BLaER1 (cell line): Measurements from ENCODE around the gene SKAP1.

Source experiments
- H3K27ac ChIP-seq: shearing (Covaris generic); formaldehyde crosslinking; 2 replicates; pipeline ENCODE4 v1.8.1; 2022
- H3K27me3 ChIP-seq: shearing (Covaris generic); formaldehyde crosslinking; 2 replicates; pipeline ENCODE4 v1.8.1; 2022
- H3K36me3 ChIP-seq: shearing (Covaris generic); formaldehyde crosslinking; 2 replicates; pipeline ENCODE4 v1.8.1; 2022
- H3K4me1 ChIP-seq: shearing (Covaris generic); formaldehyde crosslinking; 2 replicates; pipeline ENCODE4 v1.8.1; 2022
- H3K4me2 ChIP-seq: shearing (Covaris generic); formaldehyde crosslinking; 2 replicates; pipeline ENCODE4 v1.8.1; 2022
- H3K4me3 ChIP-seq: shearing (Covaris generic); formaldehyde crosslinking; 2 replicates; pipeline ENCODE4 v1.8.1; 2022
- H3K9ac ChIP-seq: shearing (Covaris generic); formaldehyde crosslinking; 2 replicates; pipeline ENCODE4 v1.8.1; 2022
- H3K9me3 ChIP-seq: shearing (Covaris generic); formaldehyde crosslinking; 2 replicates; pipeline ENCODE4 v1.8.1; 2022
- H4K20me1 ChIP-seq: shearing (Covaris generic); formaldehyde crosslinking; 2 replicates; pipeline ENCODE4 v1.8.1; 2022
- Cebpa-rat ChIP-seq: shearing (Covaris generic); IDR thresholded peaks from 2 replicates; pipeline ENCODE4 v1.8.1; 2022

The SKAP1 gene

GRCh38 chr17:48231995-48232959, 197.7 kb downstream of the SKAP1 start:
- H3K27me3 ChIP-seq = no peaks in the 10 kb centered on the region
- no peaks in the 10 kb centered on the region for H3K36me3 ChIP-seq
- TF ChIP-seq Cebpa-rat = no peak
- H4K20me1 ChIP-seq = no peaks in the 10 kb centered on the region
- no peak overlapping the region for H3K4me2 ChIP-seq
- H3K27ac ChIP-seq = no peak overlapping the region
- no peak overlapping the region for H3K4me3 ChIP-seq
- H3K9me3 ChIP-seq = no peaks in the 10 kb centered on the region
- H3K4me1 ChIP-seq = no peaks in the 10 kb centered on the region
- H3K9ac ChIP-seq = no peak overlapping the region

GRCh38 chr17:48229936-48230335, 200.1 kb downstream of the SKAP1 start:
- H3K4me3 ChIP-seq = no peak overlapping the region
- H3K4me2 ChIP-seq = no peak overlapping the region
- no peaks in the 10 kb centered on the region for H3K4me1 ChIP-seq
- TF ChIP-seq Cebpa-rat = no peak
- H3K9ac ChIP-seq = no peak overlapping the region
- no peak overlapping the region for H3K27ac ChIP-seq
- H3K36me3 ChIP-seq = no peaks in the 10 kb centered on the region
- no peaks in the 10 kb centered on the region for H4K20me1 ChIP-seq
- no peaks in the 10 kb centered on the region for H3K9me3 ChIP-seq
- H3K27me3 ChIP-seq = no peaks in the 10 kb centered on the region

- Histone ChIP-seq H3K27me3 (no peaks in the 10 kb centered on the region), H3K4me1 (no peaks in the 10 kb centered on the region), H3K4me3 (no peak overlapping the region), H3K36me3 (no peaks in the 10 kb centered on the region), H3K27ac (no peak overlapping the region), H3K9ac (no peak overlapping the region), H3K9me3 (no peaks in the 10 kb centered on the region), H4K20me1 (no peaks in the 10 kb centered on the region), H3K4me2 (no peak overlapping the region)
- no peak for TF ChIP-seq Cebpa-rat
Measured at GRCh38 chr17:48228720-48229119, 201.3 kb downstream of the SKAP1 start.

- H3K4me3 ChIP-seq = no peak overlapping the region
- no peaks in the 10 kb centered on the region for H3K36me3 ChIP-seq
- no peaks in the 10 kb centered on the region for H3K4me1 ChIP-seq
- H3K27ac ChIP-seq = no peak overlapping the region
- no peaks in the 10 kb centered on the region for H3K27me3 ChIP-seq
- H3K9me3 ChIP-seq = no peaks in the 10 kb centered on the region
- no peak for TF ChIP-seq Cebpa-rat
- H3K4me2 ChIP-seq = no peak overlapping the region
- H4K20me1 ChIP-seq = no peaks in the 10 kb centered on the region
- no peak overlapping the region for H3K9ac ChIP-seq
Measured at GRCh38 chr17:48225725-48226567, 204.1 kb downstream of the SKAP1 start.

- no peaks in the 10 kb centered on the region for H3K4me1 ChIP-seq
- no peak overlapping the region for H3K4me3 ChIP-seq
- no peaks in the 10 kb centered on the region for H3K36me3 ChIP-seq
- no peak for TF ChIP-seq Cebpa-rat
- H3K27ac ChIP-seq = no peak overlapping the region
- no peaks in the 10 kb centered on the region for H4K20me1 ChIP-seq
- H3K4me2 ChIP-seq = no peak overlapping the region
- H3K27me3 ChIP-seq = no peaks in the 10 kb centered on the region
- H3K9ac ChIP-seq = no peak overlapping the region
- H3K9me3 ChIP-seq = no peaks in the 10 kb centered on the region
Measured at GRCh38 chr17:48223945-48224344, 206.1 kb downstream of the SKAP1 start.

- H3K9ac ChIP-seq = no peak overlapping the region
- no peaks in the 10 kb centered on the region for H3K27me3 ChIP-seq
- no peaks in the 10 kb centered on the region for H3K9me3 ChIP-seq
- TF ChIP-seq Cebpa-rat = no peak
- H3K4me1 ChIP-seq = no peaks in the 10 kb centered on the region
- H3K4me2 ChIP-seq = no peak overlapping the region
- H3K27ac ChIP-seq = no peak overlapping the region
- H3K4me3 ChIP-seq = no peak overlapping the region
- no peaks in the 10 kb centered on the region for H3K36me3 ChIP-seq
- H4K20me1 ChIP-seq = no peaks in the 10 kb centered on the region
Measured at GRCh38 chr17:48219617-48220016, 210.4 kb downstream of the SKAP1 start.

GRCh38 chr17:48215583-48216139, 214.4 kb downstream of the SKAP1 start:
- Histone ChIP-seq H3K4me3 (no peak overlapping the region), H3K4me1 (no peaks in the 10 kb centered on the region), H4K20me1 (no peaks in the 10 kb centered on the region), H3K9me3 (no peaks in the 10 kb centered on the region), H3K36me3 (no peaks in the 10 kb centered on the region), H3K27ac (no peak overlapping the region), H3K9ac (no peak overlapping the region), H3K27me3 (no peaks in the 10 kb centered on the region), H3K4me2 (no peak overlapping the region)
- no peak for TF ChIP-seq Cebpa-rat

GRCh38 chr17:48213797-48214196, 216.2 kb downstream of the SKAP1 start:
- Histone ChIP-seq H3K4me3 (no peak overlapping the region), H3K27me3 (no peaks in the 10 kb centered on the region), H3K9ac (no peak overlapping the region), H3K27ac (no peak overlapping the region), H4K20me1 (no peaks in the 10 kb centered on the region), H3K9me3 (no peaks in the 10 kb centered on the region), H3K4me1 (no peaks in the 10 kb centered on the region), H3K4me2 (no peak overlapping the region), H3K36me3 (no peaks in the 10 kb centered on the region)
- TF ChIP-seq Cebpa-rat = no peak

GRCh38 chr17:48211787-48212186, 218.2 kb downstream of the SKAP1 start:
- TF ChIP-seq Cebpa-rat = no peak
- no peaks in the 10 kb centered on the region for H3K27me3 ChIP-seq
- no peaks in the 10 kb centered on the region for H4K20me1 ChIP-seq
- H3K9ac ChIP-seq = no peak overlapping the region
- no peaks in the 10 kb centered on the region for H3K4me1 ChIP-seq
- H3K4me3 ChIP-seq = no peak overlapping the region
- no peaks in the 10 kb centered on the region for H3K9me3 ChIP-seq
- no peaks in the 10 kb centered on the region for H3K36me3 ChIP-seq
- H3K27ac ChIP-seq = no peak overlapping the region
- no peak overlapping the region for H3K4me2 ChIP-seq

GRCh38 chr17:48211011-48211410, 219.0 kb downstream of the SKAP1 start:
- Histone ChIP-seq H3K9me3 (no peaks in the 10 kb centered on the region), H3K4me1 (no peaks in the 10 kb centered on the region), H3K4me3 (no peak overlapping the region), H3K27me3 (no peaks in the 10 kb centered on the region), H3K9ac (no peak overlapping the region), H3K27ac (no peak overlapping the region), H3K36me3 (no peaks in the 10 kb centered on the region), H4K20me1 (no peaks in the 10 kb centered on the region), H3K4me2 (no peak overlapping the region)
- TF ChIP-seq Cebpa-rat = no peak
